Tibial artery (tissue), 4 donors: Measurements from ENCODE around the gene SETD5.

ENCODE experiments used
- DNase-seq, 2 donors: peaks; one replicate each; pipeline ENCODE4 v3.0.0-alpha.2; 2019
- H3K27ac ChIP-seq, 2 donors: fragments of 200-600 bp; sonication (generic) in 1 of 2; 1 replicate in 1 of 2; 2 replicates in 1 of 2; pipeline ENCODE4 v1.5.1; 2018 to 2019; ENCODE audit warnings: mild to moderate bottlenecking in 1 of 2
- H3K27me3 ChIP-seq, 2 donors: fragments of 200-600 bp; sonication (generic) in 1 of 2; one replicate each; pipeline versions ENCODE4 v1.5.1 to v1.6.0; 2016 to 2019
- H3K36me3 ChIP-seq, 3 donors: fragments of 200-600 bp; sonication (generic) in 2 of 3; one replicate each; pipeline ENCODE4 v1.5.1; 2016 to 2019; ENCODE audit warnings: mild to moderate bottlenecking in 2 of 3
- H3K4me1 ChIP-seq, 4 donors: fragments of 200-600 bp; sonication (generic) in 2 of 4; 1 replicate in 3 of 4; 2 replicates in 1 of 4; pipeline ENCODE4 v1.5.1; 2016 to 2019
- H3K4me3 ChIP-seq, 2 donors: fragments of 200-600 bp; sonication (generic) in 1 of 2; 1 replicate in 1 of 2; 2 replicates in 1 of 2; pipeline ENCODE4 v1.5.1; 2018 to 2019; ENCODE audit warnings: mild to moderate bottlenecking in 2 of 2
- H3K9me3 ChIP-seq, 3 donors: fragments of 200-600 bp; sonication (generic) in 1 of 3; one replicate each; pipeline ENCODE4 v1.5.1; 2016 to 2019
- intact Hi-C: fragments of 100-400 bp; cut with DNase I; formaldehyde crosslinking; loops from one replicate; pipeline ENCODE4 v1.15.0; 2023; ENCODE audit warnings: low total_unique reads
- TF ChIP-seq, protein P1 (sequence below), 2 experiments: fragments of 200-600 bp in 1 of 2; fragments of 450-650 bp in 1 of 2; IDR thresholded peaks; one replicate each; pipeline ENCODE4 v1.5.1; 2017 to 2019; ENCODE audit warnings: antibody characterized with exemption in 2 of 2, mild to moderate bottlenecking in 1 of 2, moderate library complexity in 1 of 2

The SETD5 gene

DNA sequence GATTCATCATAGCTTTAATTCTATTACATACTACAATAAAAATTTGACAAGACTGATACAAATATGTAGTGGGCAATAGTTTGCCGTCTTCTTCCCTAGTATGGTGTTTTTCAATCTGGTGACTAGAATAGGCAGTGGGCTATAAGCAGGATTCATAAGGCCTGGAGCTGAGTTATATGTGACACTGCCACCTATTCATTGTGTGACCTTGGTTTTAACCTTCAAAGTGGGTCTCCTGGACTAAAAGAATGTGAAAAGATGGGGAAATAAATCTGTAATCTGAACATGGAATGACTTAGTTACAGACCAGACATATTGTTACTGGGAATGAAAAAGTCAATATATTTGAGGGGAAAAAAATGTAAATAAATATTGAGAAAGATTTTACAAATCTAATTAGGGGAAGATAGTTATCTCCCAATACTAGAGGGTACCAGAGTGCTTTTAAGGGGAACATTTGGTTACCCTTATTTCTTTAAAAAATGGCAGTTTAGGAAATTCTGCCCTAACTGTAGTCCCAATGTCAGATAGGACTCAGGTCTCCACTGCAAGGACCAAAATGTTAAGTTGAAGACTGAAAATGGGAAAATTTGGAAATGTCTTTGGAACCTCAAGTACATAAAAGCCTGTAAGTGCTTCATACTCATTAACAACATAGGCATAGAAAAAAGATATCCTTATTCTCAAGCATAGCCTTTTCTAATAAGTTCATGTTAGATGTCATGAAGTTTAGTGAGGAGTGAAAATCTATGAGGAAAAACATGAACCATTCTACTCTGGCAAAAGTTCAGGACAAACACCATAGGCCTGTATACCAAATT is 10.7 kb upstream of the SETD5 start:
- TF ChIP-seq, protein P1, sequence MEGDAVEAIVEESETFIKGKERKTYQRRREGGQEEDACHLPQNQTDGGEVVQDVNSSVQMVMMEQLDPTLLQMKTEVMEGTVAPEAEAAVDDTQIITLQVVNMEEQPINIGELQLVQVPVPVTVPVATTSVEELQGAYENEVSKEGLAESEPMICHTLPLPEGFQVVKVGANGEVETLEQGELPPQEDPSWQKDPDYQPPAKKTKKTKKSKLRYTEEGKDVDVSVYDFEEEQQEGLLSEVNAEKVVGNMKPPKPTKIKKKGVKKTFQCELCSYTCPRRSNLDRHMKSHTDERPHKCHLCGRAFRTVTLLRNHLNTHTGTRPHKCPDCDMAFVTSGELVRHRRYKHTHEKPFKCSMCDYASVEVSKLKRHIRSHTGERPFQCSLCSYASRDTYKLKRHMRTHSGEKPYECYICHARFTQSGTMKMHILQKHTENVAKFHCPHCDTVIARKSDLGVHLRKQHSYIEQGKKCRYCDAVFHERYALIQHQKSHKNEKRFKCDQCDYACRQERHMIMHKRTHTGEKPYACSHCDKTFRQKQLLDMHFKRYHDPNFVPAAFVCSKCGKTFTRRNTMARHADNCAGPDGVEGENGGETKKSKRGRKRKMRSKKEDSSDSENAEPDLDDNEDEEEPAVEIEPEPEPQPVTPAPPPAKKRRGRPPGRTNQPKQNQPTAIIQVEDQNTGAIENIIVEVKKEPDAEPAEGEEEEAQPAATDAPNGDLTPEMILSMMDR (IDR thresholded peaks at IDR 0.05), result no peak
- Histone ChIP-seq H3K36me3 (peaks cover 76 to 90% (median 88%) of the 10 kb centered on the region in 3 donors), H3K4me1 (peaks cover 0 to 5% (median 1%) of the 10 kb centered on the region in 4 donors), H3K4me3 (no peak overlapping the region), H3K27ac (no peak overlapping the region), H3K27me3 (no peaks in the 10 kb centered on the region), H3K9me3 (no peaks in the 10 kb centered on the region)
- DNase-seq, result no peak
- intact Hi-C loops, result no loop called here

DNA sequence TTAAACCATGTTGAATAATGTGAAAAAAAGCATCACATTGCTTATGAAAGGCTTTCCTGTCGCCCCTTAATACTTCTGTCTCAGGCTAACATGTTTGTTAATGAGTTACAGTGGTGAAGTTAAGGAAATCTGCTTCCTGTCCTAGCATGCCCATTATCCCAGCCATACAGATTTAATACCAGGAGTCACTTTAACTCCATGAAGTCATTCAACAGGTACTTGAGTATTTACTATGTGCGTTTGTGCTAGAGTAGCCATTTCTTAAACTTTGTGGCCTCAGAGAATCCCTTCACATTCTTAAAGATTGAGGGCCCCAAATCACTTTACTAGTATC is 10.1 kb upstream of the SETD5 start:
- TF ChIP-seq, protein P1 (IDR thresholded peaks at IDR 0.05), result no peak
- peaks cover 77 to 88% (median 85%) of the 10 kb centered on the region in 3 donors for H3K36me3 ChIP-seq

DNA sequence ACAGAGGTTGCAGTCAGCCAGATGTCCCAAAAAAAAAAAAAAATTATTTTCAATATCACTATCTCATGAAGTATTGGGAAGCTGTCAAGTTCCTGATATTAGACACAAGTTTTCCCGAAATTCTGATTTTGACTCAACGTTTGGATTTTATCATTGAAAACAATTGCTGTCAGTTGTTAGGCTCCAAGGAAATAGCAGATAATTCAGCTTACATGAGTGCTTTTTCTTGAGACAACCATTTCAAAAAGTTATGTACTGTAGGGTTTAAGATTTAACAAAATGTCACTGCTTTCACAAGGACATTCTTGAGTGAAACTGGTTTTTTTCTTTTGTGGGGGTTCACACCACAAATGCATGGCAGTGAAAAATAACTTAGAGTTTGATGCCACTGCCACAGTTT is 9.3 kb upstream of the SETD5 start:
- Histone ChIP-seq H3K36me3 (peaks cover 77 to 83% (median 77%) of the 10 kb centered on the region in 3 donors), H3K9me3 (no peaks in the 10 kb centered on the region), H3K27me3 (no peaks in the 10 kb centered on the region), H3K4me3 (no peak overlapping the region), H3K4me1 (peaks cover 0 to 20% (median 1%) of the 10 kb centered on the region in 4 donors), H3K27ac (no peak overlapping the region)
- intact Hi-C loops, result no loop called here
- no peak for DNase-seq
- TF ChIP-seq, protein P1 (IDR thresholded peaks at IDR 0.05), result no peak

More for the DNA sequence above, 10.1 kb upstream of the SETD5 start:
- H3K4me1 ChIP-seq, result peaks cover 0 to 11% (median 1%) of the 10 kb centered on the region in 4 donors
- H3K27me3 ChIP-seq, result no peaks in the 10 kb centered on the region
- intact Hi-C loops, result no loop called here
- no peak overlapping the region for H3K27ac ChIP-seq
- H3K4me3 ChIP-seq, result no peak overlapping the region
- no peak for DNase-seq
- no peaks in the 10 kb centered on the region for H3K9me3 ChIP-seq

DNA sequence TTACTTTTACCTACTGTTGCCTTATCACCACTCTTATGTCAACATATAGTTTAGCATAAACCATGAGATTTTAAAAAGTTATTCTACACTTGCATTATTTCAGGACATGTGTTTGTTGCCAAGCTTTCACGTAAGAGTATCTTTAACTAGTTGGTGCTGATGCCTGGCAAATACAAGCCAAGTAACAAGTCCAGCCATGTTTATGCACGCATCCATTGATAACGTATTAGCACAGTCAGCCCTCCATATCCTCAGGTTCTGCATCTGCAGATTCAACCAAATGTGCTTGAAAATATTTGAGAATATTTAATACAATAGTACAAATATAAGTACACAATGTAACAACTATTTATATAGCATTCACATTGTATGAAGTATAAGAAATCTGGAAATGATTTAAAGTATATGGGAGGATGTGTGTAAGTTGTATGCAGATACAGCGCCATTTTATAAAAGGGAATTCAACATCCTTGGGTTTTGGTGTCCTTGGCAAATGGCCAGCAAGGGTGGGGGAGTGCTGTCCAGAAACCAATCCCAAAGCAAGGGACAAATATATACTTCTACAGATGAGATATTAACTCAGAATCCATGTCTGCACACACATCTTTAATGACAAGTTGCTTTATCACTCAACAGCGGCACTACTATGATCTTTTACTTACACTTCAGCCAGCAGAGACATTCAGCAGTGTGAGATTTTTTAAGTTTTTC is 8.7 kb upstream of the SETD5 start:
- TF ChIP-seq, protein P1 (IDR thresholded peaks at IDR 0.05), result no peak
- Histone ChIP-seq H3K36me3 (peaks cover 72 to 84% (median 76%) of the 10 kb centered on the region in 3 donors), H3K27ac (no peak overlapping the region), H3K4me3 (no peak overlapping the region), H3K4me1 (peaks cover 0 to 25% (median 1%) of the 10 kb centered on the region in 4 donors), H3K27me3 (no peaks in the 10 kb centered on the region), H3K9me3 (no peaks in the 10 kb centered on the region)
- DNase-seq, result no peak
- intact Hi-C loops, result no loop called here

DNA sequence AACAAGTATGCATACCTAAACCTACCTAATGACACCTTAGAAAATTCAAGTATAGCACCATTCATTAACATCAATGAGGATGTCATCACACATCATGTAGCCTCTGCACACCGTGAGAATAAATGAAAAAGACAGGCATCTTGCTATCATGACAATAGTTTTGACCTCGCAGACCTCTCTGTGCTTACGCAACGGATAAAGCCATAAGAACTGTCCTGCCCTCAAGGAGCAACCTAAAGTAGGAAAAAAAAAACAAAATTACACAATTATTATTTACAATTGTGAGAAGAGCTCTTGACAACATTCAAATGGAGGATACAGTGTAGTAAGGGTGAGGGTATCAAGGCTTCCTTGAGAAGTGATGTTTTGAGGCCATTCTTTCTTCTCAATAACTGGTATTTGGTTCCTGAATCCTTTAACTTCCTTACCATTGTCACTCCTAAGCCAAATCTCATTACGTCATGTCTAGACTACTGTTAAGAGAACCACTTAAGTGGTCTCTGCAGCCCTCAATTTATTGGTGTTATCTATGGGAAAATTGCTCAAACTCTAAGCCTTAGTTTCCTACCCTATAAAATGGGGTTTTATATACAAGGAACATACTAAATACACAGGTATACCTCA is 7.0 kb upstream of the SETD5 start:
- Histone ChIP-seq H3K36me3 (peaks cover 55 to 68% (median 67%) of the 10 kb centered on the region in 3 donors), H3K4me1 (peaks cover 0 to 42% (median 16%) of the 10 kb centered on the region in 4 donors), H3K27me3 (no peaks in the 10 kb centered on the region), H3K9me3 (no peaks in the 10 kb centered on the region), H3K4me3 (no peak overlapping the region), H3K27ac (no peak overlapping the region)
- DNase-seq, result no peak
- intact Hi-C loops, result no loop called here
- TF ChIP-seq, protein P1 (IDR thresholded peaks at IDR 0.05), result no peak
